ACC112 (cell line): ENCODE measurements around the gene DISC1.
"Not testable (repeated sequence)": the region's sequence is repeated elsewhere in the genome, so short reads cannot be mapped to it uniquely, and the experiment has no call there.

ENCODE experiments used
- H2AFZ ChIP-seq: fragments of 200-600 bp; sonication (generic); one replicate; pipeline ENCODE4 v1.6.0; 2017; ENCODE audit warnings: antibody characterized with exemption, low read length; ENCODE audit not compliant: unreplicated experiment
- H3K27ac ChIP-seq: fragments of 200-600 bp; sonication (generic); 2 replicates; pipeline ENCODE4 v1.5.1; 2014; ENCODE audit warnings: low read depth, mild to moderate bottlenecking, antibody characterized with exemption, low read length, moderate library complexity
- H3K27me3 ChIP-seq: fragments of 200-600 bp; sonication (generic); 2 replicates; pipeline ENCODE4 v1.6.1; 2014; ENCODE audit warnings: mild to moderate bottlenecking, antibody characterized with exemption, low read length, moderate library complexity, mixed read lengths; ENCODE audit not compliant: insufficient read depth
- H3K36me3 ChIP-seq: fragments of 200-600 bp; sonication (generic); 2 replicates; pipeline ENCODE4 v1.6.1; 2016; ENCODE audit warnings: mild to moderate bottlenecking, antibody characterized with exemption, low read length, moderate library complexity, mixed read lengths; ENCODE audit not compliant: insufficient read depth
- H3K4me1 ChIP-seq: fragments of 200-600 bp; sonication (generic); one replicate; pipeline ENCODE4 v1.6.1; 2016; ENCODE audit warnings: low read length, mixed read lengths; ENCODE audit not compliant: insufficient read depth, unreplicated experiment, control insufficient read depth
- H3K4me3 ChIP-seq: fragments of 200-600 bp; sonication (generic); 2 replicates; pipeline ENCODE4 v1.5.1; 2014; ENCODE audit warnings: mild to moderate bottlenecking, low read depth, low read length
- H3K79me2 ChIP-seq: fragments of 200-600 bp; sonication (generic); one replicate; pipeline ENCODE4 v1.6.0; 2016; ENCODE audit warnings: low read length; ENCODE audit not compliant: control insufficient read depth, unreplicated experiment, insufficient read depth

DISC1 gene

GRCh38 chr1:231954751-231955150, 328.2 kb downstream of the DISC1 start:
- Histone ChIP-seq H3K4me3 (no peak overlapping the region), H3K4me1 (peaks cover 19% of the 10 kb centered on the region), H3K36me3 (no peaks in the 10 kb centered on the region), H3K27me3 (no peaks in the 10 kb centered on the region), H2AFZ (no peak overlapping the region), H3K27ac (no peak overlapping the region), H3K79me2 (no peaks in the 10 kb centered on the region)

- H3K4me1 ChIP-seq, result no peaks in the 10 kb centered on the region
- H3K79me2 ChIP-seq, result no peaks in the 10 kb centered on the region
- no peak overlapping the region for H3K4me3 ChIP-seq
- H3K36me3 ChIP-seq, result no peaks in the 10 kb centered on the region
- H3K27ac ChIP-seq, result no peak overlapping the region
- H2AFZ ChIP-seq, result no peak overlapping the region
- H3K27me3 ChIP-seq, result no peaks in the 10 kb centered on the region
These were observed 330.8 kb downstream of the DISC1 start for GRCh38 chr1:231957359-231957758.

- no peaks in the 10 kb centered on the region for H3K79me2 ChIP-seq
- no peak overlapping the region for H3K27ac ChIP-seq
- no peaks in the 10 kb centered on the region for H3K36me3 ChIP-seq
These were observed 331.9 kb downstream of the DISC1 start for GRCh38 chr1:231958448-231958847.

GRCh38 chr1:231959225-231959884, 332.8 kb downstream of the DISC1 start:
- Histone ChIP-seq H3K36me3 (no peaks in the 10 kb centered on the region), H3K4me3 (no peak overlapping the region), H3K27ac (no peak overlapping the region), H3K4me1 (no peaks in the 10 kb centered on the region), H3K27me3 (no peaks in the 10 kb centered on the region), H3K79me2 (no peaks in the 10 kb centered on the region), H2AFZ (no peak overlapping the region)

More at GRCh38 chr1:231958448-231958847, 331.9 kb downstream of the DISC1 start:
- no peak overlapping the region for H3K4me3 ChIP-seq
- H3K27me3 ChIP-seq, result no peaks in the 10 kb centered on the region
- H3K4me1 ChIP-seq, result no peaks in the 10 kb centered on the region
- H2AFZ ChIP-seq, result no peak overlapping the region

GRCh38 chr1:231961801-231962200, 335.2 kb downstream of the DISC1 start:
- H3K79me2 ChIP-seq, H3K27ac ChIP-seq, H2AFZ ChIP-seq, H3K36me3 ChIP-seq, H3K27me3 ChIP-seq, H3K4me3 ChIP-seq, H3K4me1 ChIP-seq: not testable (repeated sequence)

GRCh38 chr1:231962636-231963035, 336.0 kb downstream of the DISC1 start:
- no peak overlapping the region for H3K4me3 ChIP-seq
- H2AFZ ChIP-seq, result no peak overlapping the region
- no peaks in the 10 kb centered on the region for H3K79me2 ChIP-seq
- no peak overlapping the region for H3K27ac ChIP-seq
- H3K27me3 ChIP-seq, result no peaks in the 10 kb centered on the region
- H3K4me1 ChIP-seq, result no peaks in the 10 kb centered on the region
- no peaks in the 10 kb centered on the region for H3K36me3 ChIP-seq

- H3K27me3 ChIP-seq, result no peaks in the 10 kb centered on the region
- no peak overlapping the region for H3K4me3 ChIP-seq
- no peaks in the 10 kb centered on the region for H3K36me3 ChIP-seq
- no peaks in the 10 kb centered on the region for H3K4me1 ChIP-seq
- H3K27ac ChIP-seq, result no peak overlapping the region
- no peaks in the 10 kb centered on the region for H3K79me2 ChIP-seq
- H2AFZ ChIP-seq, result no peak overlapping the region
These were observed 337.7 kb downstream of the DISC1 start for GRCh38 chr1:231964241-231964640.

GRCh38 chr1:231964961-231965360, 338.4 kb downstream of the DISC1 start:
- Histone ChIP-seq H3K4me3 (no peak overlapping the region), H3K27ac (no peak overlapping the region), H3K4me1 (no peaks in the 10 kb centered on the region), H3K79me2 (no peaks in the 10 kb centered on the region), H3K27me3 (no peaks in the 10 kb centered on the region), H2AFZ (no peak overlapping the region), H3K36me3 (no peaks in the 10 kb centered on the region)

GRCh38 chr1:231965615-231966014, 339.0 kb downstream of the DISC1 start:
- Histone ChIP-seq H3K27ac (no peak overlapping the region), H3K4me3 (no peak overlapping the region), H3K79me2 (no peaks in the 10 kb centered on the region), H3K27me3 (no peaks in the 10 kb centered on the region), H3K4me1 (no peaks in the 10 kb centered on the region), H2AFZ (no peak overlapping the region), H3K36me3 (no peaks in the 10 kb centered on the region)

- H3K27ac ChIP-seq, result no peak overlapping the region
- H3K36me3 ChIP-seq, result no peaks in the 10 kb centered on the region
- no peak overlapping the region for H3K4me3 ChIP-seq
- H3K27me3 ChIP-seq, result no peaks in the 10 kb centered on the region
- no peak overlapping the region for H2AFZ ChIP-seq
- no peaks in the 10 kb centered on the region for H3K79me2 ChIP-seq
- no peaks in the 10 kb centered on the region for H3K4me1 ChIP-seq
These were observed 340.4 kb downstream of the DISC1 start for GRCh38 chr1:231966983-231967382.

GRCh38 chr1:231969076-231969475, 342.5 kb downstream of the DISC1 start:
- no peaks in the 10 kb centered on the region for H3K79me2 ChIP-seq
- no peaks in the 10 kb centered on the region for H3K4me1 ChIP-seq
- no peaks in the 10 kb centered on the region for H3K27me3 ChIP-seq
- H2AFZ ChIP-seq, result no peak overlapping the region
- no peaks in the 10 kb centered on the region for H3K36me3 ChIP-seq
- no peak overlapping the region for H3K4me3 ChIP-seq
- no peak overlapping the region for H3K27ac ChIP-seq
